ENCODE measurements around the gene ABCB8. TPM values are rescaled to one million over a fixed set of nuclear protein-coding genes. Genes with fewer than 3 reads are reported as not detected.

The ABCB8 gene
- total and polyA plus RNA-seq, 9 of the 15 experiments (the other 6 are each of a cell fraction or from before 2014, with no cell fraction given) = 7.6 to 106 (median 36.3) TPM

GRCh38 chr7:151009327-151010036, 18.8 kb upstream of the ABCB8 start (continued):
- TF ChIP-seq BRCA1 (IDR thresholded peaks at IDR 0.05) (no peak), BRCA1 (CRISPR knock-in tag; IDR thresholded peaks at IDR 0.05) (no peak), NR2C1 (IDR thresholded peaks at IDR 0.05) (no peak), NR2C1 (tag; IDR thresholded peaks at IDR 0.05) (no peak), NR2C2 (CRISPR knock-in tag; IDR thresholded peaks at IDR 0.05) (no peak), NR2C2 (tag; IDR thresholded peaks at IDR 0.05) (no peak), CEBPB (tag; IDR thresholded peaks at IDR 0.05) (no peak), NFATC3 (IDR thresholded peaks at IDR 0.05) (no peak), RERE (CRISPR knock-in tag; IDR thresholded peaks at IDR 0.05; ENCODE audit: borderline replicate concordance) (no peak; the same call in 1 of the 2 replicates), SAP30 (IDR thresholded peaks at IDR 0.05; ENCODE audit: borderline replicate concordance, insufficient read depth, low read depth, low read length, poor library complexity, severe bottlenecking) (no peak), U2AF1 (optimal IDR thresholded peaks at IDR 0.05; ENCODE audit: low read depth, low read length) (no peak), ETV1 (tag; conservative IDR thresholded peaks at IDR 0.05; ENCODE audit: low read depth) (no peak), ATF7 (IDR thresholded peaks at IDR 0.05) (no peak), NELFE (IDR thresholded peaks at IDR 0.05; ENCODE audit: insufficient read depth, insufficient read length) (no peak), E2F6 (IDR thresholded peaks at IDR 0.05; ENCODE audit: borderline replicate concordance in 1 of 2, extremely low read depth in 1 of 2, insufficient read depth in 1 of 2, insufficient read length in 1 of 2, low read depth in 1 of 2, low read length in 1 of 2, poor library complexity in 1 of 2, severe bottlenecking in 1 of 2) (peak in 1 of 2 experiments; percentile 14), HMG20B (CRISPR knock-in tag; IDR thresholded peaks at IDR 0.05) (no peak), FOXA3 (CRISPR knock-in tag; conservative IDR thresholded peaks at IDR 0.05 in 1 of 2, IDR thresholded peaks at IDR 0.05 in 1 of 2) (no peak), ZMIZ1 (IDR thresholded peaks at IDR 0.05; ENCODE audit: low read depth in 2 of 2, low read length in 2 of 2) (no peak)

Data from K562 (cell line).